ENCODE results near the gene KIF16B. TPM values are rescaled to one million over a fixed set of nuclear protein-coding genes. Genes with fewer than 3 reads are reported as not detected.

Gene KIF16B
- total RNA-seq, 1 experiment from 2014 or later = 7.0 TPM

GRCh38 chr20:16418616-16419015 lies 154.6 kb downstream of the KIF16B start:
- H3K79me2 ChIP-seq (ENCODE audit: insufficient read depth, low read length) = no peaks in the 10 kb centered on the region
- TF ChIP-seq REST (IDR thresholded peaks at IDR 0.05; ENCODE audit: low read depth) = no peak
- H3K9ac ChIP-seq (ENCODE audit: low read length) = no peak overlapping the region
- H4K20me1 ChIP-seq (ENCODE audit: insufficient read depth) = no peaks in the 10 kb centered on the region
- no peaks in the 10 kb centered on the region for H3K4me1 ChIP-seq (ENCODE audit: control insufficient read depth in 1 of 2, insufficient read depth in 2 of 2, low read length in 2 of 2)
- no peak for ATAC-seq
- H2AFZ ChIP-seq (ENCODE audit: low read depth, low read length, poor library complexity, severe bottlenecking) = no peak overlapping the region
- H3K4me3 ChIP-seq (replicated peaks in 1 of 2; ENCODE audit: low read depth in 1 of 2, low read length in 2 of 2) = no peak overlapping the region
- POLR2A ChIA-PET = no interaction called here
- DNase-seq (ENCODE audit: low read depth, low spot score) = no peak
- BruUV-seq (replicated peaks) = no TSS peak
- H3K36me3 ChIP-seq (ENCODE audit: control insufficient read depth in 1 of 2, insufficient read depth in 2 of 2, low read length in 2 of 2) = no peaks in the 10 kb centered on the region
- RAD21 ChIA-PET (ENCODE audit: low non-redundant PET in 1 of 2, low total read pairs in 2 of 2, uncharacterized antibody in 2 of 2, unreplicated experiment in 2 of 2) = no interaction called here
- no peaks in the 10 kb centered on the region for H3K9me2 ChIP-seq (ENCODE audit: insufficient read depth)
- no peak overlapping the region for H3K27ac ChIP-seq (ENCODE audit: low read depth, low read length)
- CTCF ChIA-PET = no interaction called here
- no peak overlapping the region for H3K4me2 ChIP-seq (ENCODE audit: low read length)
- intact Hi-C loops (cut with micrococcal nuclease) = no loop called here
- no peaks in the 10 kb centered on the region for H3K9me3 ChIP-seq (ENCODE audit: control insufficient read depth in 1 of 2, insufficient read depth in 1 of 2, low read depth in 1 of 2, low read length in 2 of 2)
- H3K27me3 ChIP-seq (ENCODE audit: insufficient read depth, low read length) = no peaks in the 10 kb centered on the region

GRCh38 chr20:16417001-16417400 lies 156.2 kb downstream of the KIF16B start:
- Histone ChIP-seq H2AFZ (ENCODE audit: low read depth, low read length, poor library complexity, severe bottlenecking) (no peak overlapping the region), H3K27me3 (ENCODE audit: insufficient read depth, low read length) (no peaks in the 10 kb centered on the region), H3K4me2 (ENCODE audit: low read length) (no peak overlapping the region), H3K27ac (ENCODE audit: low read depth, low read length) (no peak overlapping the region), H3K79me2 (ENCODE audit: insufficient read depth, low read length) (no peaks in the 10 kb centered on the region), H3K9me3 (ENCODE audit: control insufficient read depth in 1 of 2, insufficient read depth in 1 of 2, low read depth in 1 of 2, low read length in 2 of 2) (no peaks in the 10 kb centered on the region), H3K36me3 (ENCODE audit: control insufficient read depth in 1 of 2, insufficient read depth in 2 of 2, low read length in 2 of 2) (no peaks in the 10 kb centered on the region), H3K9ac (ENCODE audit: low read length) (no peak overlapping the region), H3K4me3 (replicated peaks in 1 of 2; ENCODE audit: low read depth in 1 of 2, low read length in 2 of 2) (no peak overlapping the region), H3K9me2 (ENCODE audit: insufficient read depth) (no peaks in the 10 kb centered on the region), H3K4me1 (ENCODE audit: control insufficient read depth in 1 of 2, insufficient read depth in 2 of 2, low read length in 2 of 2) (no peaks in the 10 kb centered on the region), H4K20me1 (ENCODE audit: insufficient read depth) (no peaks in the 10 kb centered on the region)
- POLR2A ChIA-PET = no interaction called here
- RAD21 ChIA-PET (ENCODE audit: low non-redundant PET in 1 of 2, low total read pairs in 2 of 2, uncharacterized antibody in 2 of 2, unreplicated experiment in 2 of 2) = no interaction called here
- DNase-seq (ENCODE audit: low read depth, low spot score) (no peak), ATAC-seq (no peak)
- no TSS peak for BruUV-seq (replicated peaks)
- intact Hi-C loops (cut with micrococcal nuclease) = no loop called here
- CTCF ChIA-PET = no interaction called here
- TF ChIP-seq POLR2A (IDR thresholded peaks at IDR 0.05; ENCODE audit: borderline replicate concordance, extremely low read depth, insufficient read depth, insufficient read length) (no peak), SP1 (IDR thresholded peaks at IDR 0.05; ENCODE audit: low read depth) (no peak), SRF (IDR thresholded peaks at IDR 0.05; ENCODE audit: low read depth) (no peak), CTCF (IDR thresholded peaks at IDR 0.05 in 2 of 3, conservative IDR thresholded peaks at IDR 0.05 in 1 of 3; ENCODE audit: borderline replicate concordance in 1 of 3, insufficient read depth in 1 of 3, low read depth in 2 of 3, low read length in 2 of 3) (no peak), ATF3 (IDR thresholded peaks at IDR 0.05) (no peak), EZH2phosphoT487 (IDR thresholded peaks at IDR 0.05; ENCODE audit: borderline replicate concordance) (no peak), ZNF274 (IDR thresholded peaks at IDR 0.05; ENCODE audit: low read depth, low read length) (no peak), CEBPB (IDR thresholded peaks at IDR 0.05; ENCODE audit: low read depth) (no peak), ELF1 (IDR thresholded peaks at IDR 0.05; ENCODE audit: borderline replicate concordance, low read depth) (no peak), REST (IDR thresholded peaks at IDR 0.05; ENCODE audit: low read depth) (no peak), MAX (IDR thresholded peaks at IDR 0.05) (no peak)
